Peyer's patch (tissue), 4 donors: Measurements from ENCODE around the gene TOMM20.

ENCODE experiments used
- CTCF ChIP-seq, 6 experiments: fragments of 450-650 bp in 4 of 6; fragments of 200-600 bp in 2 of 6; sonication (generic) in 1 of 6; IDR thresholded peaks; one replicate each; pipeline ENCODE4 v1.5.1; 2017 to 2019; ENCODE audit warnings: antibody characterized with exemption in 6 of 6, mild to moderate bottlenecking in 3 of 6, moderate library complexity in 1 of 6
- POLR2A ChIP-seq, 2 donors: fragments of 450-650 bp; IDR thresholded peaks; one replicate each; pipeline ENCODE4 v1.5.1; 2017; ENCODE audit warnings: antibody characterized with exemption in 2 of 2, mild to moderate bottlenecking in 2 of 2, moderate library complexity in 2 of 2

GRCh38 chr1:235063068-235063765, 65.4 kb downstream of the TOMM20 start:
- no peak for TF ChIP-seq CTCF (IDR thresholded peaks at IDR 0.05)
- no peak for TF ChIP-seq POLR2A (IDR thresholded peaks at IDR 0.05)
